ENCODE data around the gene TRABD2B.

- TF ChIP-seq CTCF (IDR thresholded peaks at IDR 0.05): no peak
- TF ChIP-seq POLR2A (IDR thresholded peaks at IDR 0.05): no peak
Observed at GRCh38 chr1:47742890-47743760, 254.1 kb downstream of the TRABD2B start.

Data from lower leg skin (tissue), 3 donors.